Stimulated activated CD4-positive, alpha-beta T cell treated with anti-CD3 and anti-CD28 coated beads, TNF-alpha, amount 100 ng/mL, for 1 hour (primary cell): ENCODE results near the gene GRB7.
"Not testable (repeated sequence)": the region's sequence is repeated elsewhere in the genome, so short reads cannot be mapped to it uniquely, and the experiment has no call there.

Experiments
- DNase-seq, 3 donors: peaks; one replicate each; pipeline ENCODE4 v3.0.0-alpha.2; 2020; ENCODE audit warnings: low read depth in 3 of 3, low spot score in 1 of 3

Gene GRB7

DNA sequence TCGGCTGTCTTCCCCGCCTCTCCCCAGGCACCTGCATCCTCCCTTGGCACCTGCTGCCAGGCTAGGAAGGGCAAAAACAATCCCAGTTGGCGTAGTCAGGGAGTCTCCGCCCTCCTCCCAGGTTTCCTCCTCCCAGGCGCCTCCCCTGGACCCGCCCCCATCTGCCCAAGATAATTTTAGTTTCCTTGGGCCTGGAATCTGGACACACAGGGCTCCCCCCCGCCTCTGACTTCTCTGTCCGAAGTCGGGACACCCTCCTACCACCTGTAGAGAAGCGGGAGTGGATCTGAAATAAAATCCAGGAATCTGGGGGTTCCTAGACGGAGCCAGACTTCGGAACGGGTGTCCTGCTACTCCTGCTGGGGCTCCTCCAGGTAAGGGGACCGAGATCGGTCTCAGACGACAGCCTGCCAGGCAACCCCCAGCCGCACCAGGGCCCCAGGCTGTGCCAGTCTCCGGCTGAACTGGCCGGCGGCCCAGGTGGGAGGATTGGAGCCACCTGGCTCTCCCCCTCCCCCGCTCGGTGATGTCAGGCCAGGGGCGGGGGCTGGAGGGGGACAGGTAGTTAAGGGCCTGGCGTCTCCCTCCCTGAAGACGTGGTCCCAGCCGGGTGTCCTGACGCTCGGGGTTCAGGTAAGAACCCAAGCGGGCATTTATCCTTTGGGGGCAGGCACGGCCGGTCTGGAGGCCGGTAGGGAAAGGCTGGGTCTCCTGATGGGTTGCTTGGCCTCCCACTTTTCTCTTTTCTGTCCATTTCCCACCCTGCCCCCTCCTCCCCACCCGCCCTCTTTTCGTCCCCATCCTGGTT, at the start of gene GRB7:
TSS of gene GRB7 (plus strand) at position 179 of the 808 bp plus-strand sequence. CDS start 4,364 bp downstream, outside the sequence.
- DNase-seq = no peak

DNA sequence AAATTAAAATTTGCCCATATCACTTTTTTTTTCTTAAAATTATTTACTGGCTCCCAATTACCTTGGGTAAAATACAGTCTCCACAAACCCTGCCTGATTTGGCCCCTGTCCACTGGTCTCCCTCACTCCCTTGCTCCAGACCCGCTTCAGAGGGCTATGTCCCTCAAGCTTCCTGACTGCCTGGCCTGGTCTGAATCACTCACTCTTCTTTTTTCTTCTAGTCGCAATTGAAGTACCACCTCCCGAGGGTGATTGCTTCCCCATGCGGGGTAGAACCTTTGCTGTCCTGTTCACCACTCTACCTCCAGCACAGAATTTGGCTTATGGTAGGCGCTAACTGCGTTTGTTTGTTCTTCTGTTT, 49.3 kb upstream of the GRB7 start:
- no peak for DNase-seq

DNA sequence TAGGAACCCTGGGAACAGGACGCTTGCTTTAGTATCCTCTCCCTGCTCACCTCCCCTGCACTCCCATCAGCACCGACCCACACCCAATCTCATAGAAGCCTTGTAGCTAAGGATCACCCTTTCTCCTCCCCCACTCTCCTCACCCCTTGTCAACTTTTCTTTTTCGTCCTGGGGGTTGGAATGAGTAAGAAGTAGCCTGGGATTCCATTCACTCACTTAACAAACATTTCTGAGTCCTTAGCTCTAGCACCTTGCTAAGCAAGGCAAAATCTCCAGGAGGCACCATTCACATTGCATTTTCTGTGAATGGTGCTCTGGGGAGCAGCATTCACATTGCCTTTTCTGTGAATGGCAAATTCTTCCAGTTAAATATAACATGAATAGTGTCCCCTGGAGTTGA, 48.8 kb upstream of the GRB7 start:
- DNase-seq = no peak

DNA sequence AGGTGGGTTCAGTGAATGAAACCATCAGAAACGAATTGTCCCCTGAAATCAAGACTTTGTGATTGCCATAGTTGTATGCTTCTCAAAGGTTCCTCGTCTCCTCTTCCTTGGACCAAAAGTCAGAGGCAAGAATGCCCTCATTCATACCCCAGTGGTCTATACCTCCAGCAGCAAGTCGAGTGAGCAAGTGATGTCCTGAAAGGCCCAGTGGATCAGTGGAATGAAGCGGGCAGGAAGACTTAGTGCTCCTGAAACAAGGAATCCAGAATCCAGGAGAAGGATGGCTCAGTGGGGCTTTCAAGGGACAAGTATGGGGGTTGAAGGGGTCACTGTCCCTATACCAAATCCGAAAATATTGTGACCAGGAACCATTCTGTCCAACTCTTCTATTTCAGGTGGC, 43.1 kb upstream of the GRB7 start:
- DNase-seq = no peak

DNA sequence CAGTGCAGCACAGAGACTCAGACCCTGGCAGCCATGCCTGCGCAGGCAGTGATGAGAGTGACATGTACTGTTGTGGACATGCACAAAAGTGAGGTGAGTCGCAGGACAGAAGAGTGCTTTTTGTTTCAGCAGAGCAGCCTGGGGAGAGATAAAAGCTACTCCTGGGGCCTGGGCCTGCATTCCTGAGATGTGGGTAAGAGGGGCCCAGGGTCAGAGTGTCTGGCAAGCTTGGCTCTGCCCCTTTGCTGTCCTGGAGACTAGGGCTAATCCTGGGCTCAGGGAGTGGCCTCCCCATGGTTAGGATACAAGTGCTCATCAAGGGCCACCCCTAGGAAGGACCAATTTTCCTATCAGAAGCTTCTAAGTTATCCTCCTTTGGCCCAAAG, 42.7 kb upstream of the GRB7 start:
- no peak for DNase-seq

DNA sequence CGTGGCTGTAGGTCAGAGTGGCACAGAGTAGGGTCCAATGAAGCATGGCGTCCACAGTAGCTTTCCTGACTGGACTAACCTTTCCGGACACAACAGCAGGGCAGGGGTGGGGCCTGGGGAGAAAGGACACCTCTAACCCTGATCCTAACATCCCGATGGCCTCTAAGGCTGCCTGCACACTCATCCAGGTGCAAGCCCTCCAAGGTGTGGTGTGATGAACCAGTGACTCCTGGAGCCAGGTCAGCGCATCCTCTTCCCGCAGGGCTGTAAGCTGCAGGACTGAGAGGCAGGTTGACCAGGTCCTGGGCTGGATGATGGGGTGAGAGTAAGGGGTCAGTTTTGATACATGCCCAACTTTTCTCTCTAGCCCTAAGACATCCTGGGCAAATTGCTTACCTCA, 41.0 kb upstream of the GRB7 start:
- no peak for DNase-seq

DNA sequence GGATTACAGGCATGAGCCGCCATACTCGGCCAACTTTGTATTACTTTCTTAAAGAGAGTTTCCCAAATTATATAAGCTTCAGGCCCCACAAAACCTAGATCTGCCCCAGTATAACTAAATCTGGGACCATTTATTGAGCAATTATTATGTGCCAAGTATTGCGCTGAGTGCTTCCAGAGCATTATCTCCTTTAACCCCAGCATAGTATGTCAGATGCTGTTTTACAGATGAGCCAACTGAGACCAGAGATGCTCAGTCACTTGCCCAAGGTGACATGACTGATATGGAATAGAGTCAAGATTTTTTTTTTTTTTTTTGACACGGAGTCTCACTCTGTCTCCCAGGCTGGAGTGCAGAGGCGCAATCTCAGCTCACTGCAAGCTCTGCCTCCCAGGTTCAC, 39.8 kb upstream of the GRB7 start:
- DNase-seq = no peak

DNA sequence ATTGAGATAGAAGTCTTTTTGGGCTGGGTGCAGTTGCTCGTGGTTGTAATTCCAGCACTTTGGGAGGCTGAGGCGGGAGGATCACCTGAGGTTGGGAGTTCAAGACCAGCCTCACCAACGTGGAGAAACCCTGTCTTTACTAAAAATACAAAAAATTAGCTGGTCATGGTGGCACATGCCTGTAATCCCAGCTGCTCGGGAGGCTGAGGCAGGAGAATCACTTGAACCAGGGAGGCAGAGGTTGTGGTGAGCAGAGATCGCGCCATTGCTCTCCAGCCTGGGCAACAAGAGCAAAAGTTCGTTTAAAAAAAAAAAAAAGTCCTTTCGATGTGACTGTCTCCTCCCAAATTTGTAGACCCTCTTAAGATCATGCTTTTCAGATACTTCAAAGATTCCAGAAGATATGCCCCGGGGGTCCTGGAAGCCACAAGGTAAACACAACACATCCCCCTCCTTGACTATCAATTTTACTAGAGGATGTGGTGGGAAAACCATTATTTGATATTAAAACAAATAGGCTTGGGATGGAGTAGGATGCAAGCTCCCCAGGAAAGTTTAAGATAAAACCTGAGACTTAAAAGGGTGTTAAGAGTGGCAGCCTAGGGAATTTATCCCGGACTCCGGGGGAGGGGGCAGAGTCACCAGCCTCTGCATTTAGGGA, 38.5 kb upstream of the GRB7 start:
- not testable (repeated sequence) for DNase-seq

DNA sequence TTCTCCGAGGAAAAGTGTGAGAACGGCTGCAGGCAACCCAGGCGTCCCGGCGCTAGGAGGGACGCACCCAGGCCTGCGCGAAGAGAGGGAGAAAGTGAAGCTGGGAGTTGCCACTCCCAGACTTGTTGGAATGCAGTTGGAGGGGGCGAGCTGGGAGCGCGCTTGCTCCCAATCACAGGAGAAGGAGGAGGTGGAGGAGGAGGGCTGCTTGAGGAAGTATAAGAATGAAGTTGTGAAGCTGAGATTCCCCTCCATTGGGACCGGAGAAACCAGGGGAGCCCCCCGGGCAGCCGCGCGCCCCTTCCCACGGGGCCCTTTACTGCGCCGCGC, 38.0 kb upstream of the GRB7 start, which contains the start of gene ERBB2:
TSS of gene ERBB2 (plus strand) at position 247 of the 330 bp plus-strand sequence. CDS start 175 bp downstream, outside the sequence.
- no peak for DNase-seq

DNA sequence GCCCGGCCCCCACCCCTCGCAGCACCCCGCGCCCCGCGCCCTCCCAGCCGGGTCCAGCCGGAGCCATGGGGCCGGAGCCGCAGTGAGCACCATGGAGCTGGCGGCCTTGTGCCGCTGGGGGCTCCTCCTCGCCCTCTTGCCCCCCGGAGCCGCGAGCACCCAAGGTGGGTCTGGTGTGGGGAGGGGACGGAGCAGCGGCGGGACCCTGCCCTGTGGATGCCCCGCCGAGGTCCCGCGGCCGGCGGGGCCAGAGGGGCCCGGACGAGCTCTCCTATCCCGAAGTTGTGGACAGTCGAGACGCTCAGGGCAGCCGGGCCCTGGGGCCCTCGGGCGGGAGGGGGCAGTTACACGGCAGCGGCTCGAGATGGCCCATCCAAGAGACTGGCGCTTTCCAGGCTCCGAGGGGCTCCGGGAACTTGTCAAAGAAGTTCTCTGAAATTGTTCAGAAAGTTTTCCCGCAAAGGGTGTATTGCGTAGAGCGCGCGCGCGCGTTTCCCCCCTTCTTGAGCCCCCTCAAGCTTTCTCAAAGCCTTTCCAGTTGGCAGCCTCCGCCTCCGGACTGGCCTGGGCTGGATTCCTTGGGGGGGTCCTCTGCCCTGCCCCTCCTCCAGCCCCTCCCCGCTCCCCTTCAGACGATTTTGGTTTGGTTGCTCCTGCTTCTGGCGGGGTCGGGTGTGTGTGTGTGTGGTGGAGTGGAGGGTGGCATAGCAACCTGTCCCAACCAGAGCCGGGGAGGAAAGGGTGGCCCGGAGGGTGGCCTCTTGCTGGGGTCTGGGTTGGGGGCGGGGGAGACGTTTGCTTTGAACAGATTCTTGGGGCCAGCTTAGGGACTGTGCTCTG, 37.4 kb upstream of the GRB7 start:
- DNase-seq = no peak

DNA sequence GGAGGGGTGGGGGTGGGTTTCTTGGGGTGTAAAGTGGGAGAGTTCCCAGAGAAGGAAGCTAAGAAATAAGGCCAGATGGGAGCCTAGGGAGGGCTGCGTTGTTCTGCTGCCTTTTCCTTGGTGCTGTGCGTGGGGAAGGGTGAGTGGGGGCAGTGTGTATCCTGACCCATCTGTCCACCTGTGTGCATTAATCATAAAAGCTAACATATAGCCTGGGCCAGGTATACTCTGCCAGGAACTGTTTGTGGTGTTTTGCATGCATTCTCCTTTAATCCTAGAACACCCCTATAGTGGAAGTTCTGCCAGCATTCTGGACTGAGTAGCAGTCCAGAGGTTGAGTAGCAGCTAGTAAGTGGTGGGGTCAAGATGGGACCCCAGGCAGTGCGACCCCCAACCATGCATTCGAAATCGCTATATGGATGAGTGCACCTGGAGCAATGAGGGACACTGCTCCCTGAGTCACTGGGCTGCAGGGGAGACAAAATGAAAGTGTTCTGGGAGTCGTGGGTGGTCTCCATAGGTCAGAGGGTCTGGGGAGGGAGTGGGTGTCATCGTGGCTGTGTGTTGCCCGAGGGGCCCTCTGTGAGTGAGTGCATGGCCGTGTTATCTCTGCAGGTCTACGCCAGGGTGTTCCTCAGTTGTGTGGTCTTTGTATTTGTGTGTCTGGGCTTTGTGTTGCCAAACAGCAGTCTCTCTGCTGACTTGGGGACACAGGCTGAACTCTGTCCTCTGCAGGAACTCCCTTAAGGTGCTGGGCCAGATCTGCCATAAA, 36.5 kb upstream of the GRB7 start:
- no peak for DNase-seq

DNA sequence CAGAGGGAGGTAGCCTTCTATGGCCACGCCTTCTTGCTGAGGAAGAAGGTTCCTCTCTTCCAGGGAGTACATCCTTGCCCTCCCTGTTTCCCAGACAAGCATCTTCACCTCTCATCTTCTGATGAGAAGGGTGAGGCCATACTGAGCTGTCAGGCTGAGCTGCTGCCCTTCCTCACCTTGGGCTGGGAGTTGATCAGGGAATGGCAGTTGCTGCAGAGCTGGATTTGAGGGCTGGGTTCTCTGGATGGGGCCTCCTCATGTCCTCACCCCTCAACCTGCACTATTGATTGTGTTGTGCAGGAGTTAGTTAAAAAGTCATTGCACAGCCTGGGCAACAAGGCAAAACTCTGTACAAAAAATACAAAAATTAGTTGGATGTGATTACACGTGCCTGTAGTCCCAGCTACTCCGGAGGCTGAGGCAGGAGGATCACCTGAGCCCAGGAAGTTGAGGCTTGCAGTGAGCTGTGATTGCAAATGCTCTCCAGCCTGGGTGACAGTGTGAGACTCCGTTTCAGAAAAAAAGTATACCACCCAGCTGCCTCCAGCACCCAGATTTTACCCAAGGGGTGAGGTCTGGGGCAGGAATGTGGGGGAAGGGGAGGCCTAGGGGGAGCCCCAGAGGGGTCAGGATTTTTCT, 35.8 kb upstream of the GRB7 start:
- DNase-seq = no peak

DNA sequence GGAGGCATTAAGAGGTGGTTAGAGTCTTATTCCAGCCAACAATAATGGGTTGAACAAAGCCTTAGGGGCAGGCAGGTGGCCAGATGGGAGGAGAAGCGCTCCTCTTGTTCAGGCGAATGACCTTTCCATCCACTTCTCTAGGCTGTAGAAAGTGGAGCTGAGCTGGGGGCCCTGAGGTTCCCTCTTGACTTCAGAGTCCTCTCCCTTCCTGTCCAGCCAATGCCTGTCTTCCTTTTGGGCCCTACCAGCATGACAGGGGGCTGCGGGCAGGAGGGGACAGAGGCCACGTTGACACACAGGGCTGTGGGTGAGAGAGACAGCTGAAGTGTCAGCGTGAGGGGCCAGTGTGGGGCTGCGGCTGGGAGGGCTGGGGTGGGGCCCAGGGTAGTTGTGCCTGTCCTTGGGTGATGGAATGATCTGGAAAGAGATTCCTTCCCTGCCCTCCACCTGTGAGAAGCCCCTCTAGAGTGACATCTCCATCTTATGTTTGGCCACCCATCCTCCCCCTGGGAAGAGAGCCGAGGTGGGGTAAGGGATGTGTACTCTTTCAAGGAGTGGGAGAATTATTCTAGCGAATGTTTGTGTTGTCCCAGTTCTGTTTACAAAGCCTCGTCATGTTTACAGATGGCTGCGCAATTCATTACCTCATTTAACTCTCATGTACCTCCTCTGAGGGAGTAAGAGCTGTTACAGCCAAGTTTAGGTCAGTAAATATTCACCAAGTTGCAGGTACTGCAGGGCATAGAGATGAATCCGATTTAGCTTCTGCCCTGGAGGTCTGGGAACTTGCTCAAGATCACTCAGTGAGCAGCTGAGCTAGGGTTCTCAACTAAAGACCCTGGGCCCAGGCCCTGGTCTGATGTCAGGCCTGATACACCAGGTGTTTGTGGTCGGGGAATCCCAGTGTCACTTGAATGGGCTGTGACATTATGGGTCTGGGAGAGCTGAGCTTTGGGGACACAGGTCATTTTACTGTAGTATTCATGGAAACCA, 34.5 kb upstream of the GRB7 start:
- DNase-seq = no peak

DNA sequence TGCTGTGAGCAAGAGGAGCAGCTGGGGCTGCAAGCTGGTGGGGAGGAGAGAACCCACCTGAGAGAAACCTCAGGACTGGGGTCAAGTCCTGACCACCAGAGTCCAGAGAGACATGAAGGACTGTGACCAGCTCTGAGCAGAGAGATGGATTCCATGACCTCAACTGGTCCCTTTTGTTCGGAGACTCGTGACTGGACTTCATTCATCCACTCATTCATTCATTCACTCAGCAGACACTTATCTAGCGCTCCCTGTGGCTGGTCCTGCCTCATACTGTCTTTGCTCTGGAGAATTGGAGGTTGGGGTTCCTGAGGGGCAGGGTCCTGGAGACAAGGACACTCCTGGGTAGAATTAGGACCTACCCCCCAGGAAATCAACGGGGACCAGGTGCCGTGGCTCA, 33.8 kb upstream of the GRB7 start:
- DNase-seq = no peak

DNA sequence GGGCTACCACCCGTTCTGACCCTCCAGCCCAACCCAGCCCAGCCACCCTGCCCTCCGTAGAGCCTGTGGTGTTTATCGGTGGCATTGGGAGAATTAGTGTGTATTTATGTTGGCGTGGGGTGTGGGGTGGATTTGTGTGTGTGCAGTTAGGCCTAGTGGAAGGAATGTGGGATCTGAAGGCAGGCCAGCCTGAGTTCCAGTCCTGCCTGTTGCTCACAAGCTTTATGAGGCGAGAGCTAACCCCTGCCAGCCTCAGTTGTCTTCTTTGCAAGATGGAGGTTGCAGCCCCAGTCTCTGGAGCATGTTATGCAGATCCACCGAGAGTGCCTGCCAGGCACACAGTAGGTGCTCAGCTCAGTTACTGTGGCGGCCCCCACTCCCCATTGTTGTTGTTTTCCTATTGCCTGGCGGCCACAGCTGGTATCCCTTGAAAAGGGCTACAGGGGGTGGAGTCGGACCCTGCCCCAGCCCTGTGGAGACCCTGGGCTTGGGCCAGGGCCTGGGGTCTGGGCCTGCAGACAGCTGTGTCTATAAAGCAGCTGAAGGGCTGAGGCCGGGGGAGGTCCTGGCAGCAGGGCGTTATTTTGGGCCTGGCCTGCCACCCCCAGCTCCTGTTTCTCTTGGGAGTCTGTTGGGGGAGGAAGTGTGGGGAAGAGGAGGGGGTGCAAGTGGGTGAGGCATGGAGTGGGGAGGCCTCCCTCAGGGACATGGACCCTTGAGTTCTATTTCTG, 32.8 kb upstream of the GRB7 start:
- no peak for DNase-seq

DNA sequence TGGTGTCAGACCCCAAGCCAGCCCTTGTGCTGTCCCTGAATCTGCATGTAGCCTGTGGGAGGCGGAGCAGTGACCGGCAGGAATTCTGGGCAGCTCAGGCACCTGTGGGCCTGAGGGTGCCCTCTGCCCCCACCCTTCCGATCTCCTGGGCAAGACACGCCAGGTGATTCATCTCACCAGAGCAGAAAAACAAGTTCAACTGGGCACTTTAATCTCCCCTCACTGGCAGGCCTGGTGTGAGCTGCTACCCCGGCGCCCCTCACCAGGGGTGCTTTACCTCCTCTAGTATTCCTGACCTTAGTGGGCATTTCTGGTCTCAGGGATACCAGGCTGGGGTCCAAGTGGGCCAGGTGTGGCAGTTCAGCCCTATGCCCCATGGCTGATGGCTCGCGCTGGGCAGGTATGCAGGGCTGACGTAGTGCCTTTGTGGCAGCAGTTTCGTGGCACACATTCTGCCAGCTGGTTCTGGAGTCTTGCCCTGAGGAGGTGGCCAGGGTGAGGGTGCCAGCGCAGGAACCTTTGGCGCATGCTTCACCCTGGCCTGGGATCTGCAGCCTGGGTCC, 31.9 kb upstream of the GRB7 start:
- no peak for DNase-seq

DNA sequence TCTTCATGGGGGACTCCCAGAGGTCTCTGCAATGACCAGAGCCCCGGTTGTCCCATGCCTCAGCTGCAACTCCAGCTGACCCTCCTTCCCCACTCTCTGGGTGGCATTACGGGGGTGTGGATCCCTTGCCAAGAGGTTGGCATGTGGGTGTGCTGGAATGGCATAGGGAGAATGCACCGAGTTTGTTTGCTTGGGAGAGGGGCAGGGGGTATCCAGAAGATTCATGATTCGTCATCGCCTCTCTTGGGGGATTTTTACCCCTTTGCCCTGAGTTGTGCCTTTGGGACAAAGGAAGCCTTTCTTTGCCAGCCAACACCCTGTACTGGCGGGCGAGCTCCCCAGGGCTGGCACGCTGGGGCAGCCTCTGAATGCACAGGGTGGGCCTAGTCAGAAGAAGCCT, 31.4 kb upstream of the GRB7 start:
- DNase-seq = no peak

DNA sequence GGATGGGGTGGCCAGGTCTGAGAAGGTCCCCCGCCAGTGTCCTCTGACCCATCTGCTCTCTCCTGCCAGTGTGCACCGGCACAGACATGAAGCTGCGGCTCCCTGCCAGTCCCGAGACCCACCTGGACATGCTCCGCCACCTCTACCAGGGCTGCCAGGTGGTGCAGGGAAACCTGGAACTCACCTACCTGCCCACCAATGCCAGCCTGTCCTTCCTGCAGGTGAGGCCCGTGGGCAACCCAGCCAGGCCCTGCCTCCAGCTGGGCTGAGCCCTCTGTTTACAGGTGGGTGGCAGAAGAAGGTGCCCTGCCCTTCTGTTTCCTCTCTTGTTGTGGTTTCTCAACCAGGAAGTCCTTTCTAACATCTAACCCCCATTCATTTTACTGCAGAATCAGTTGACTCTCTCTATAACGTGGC, 30.8 kb upstream of the GRB7 start:
- no peak for DNase-seq
